ENCODE data around the gene IMP4.

Gene IMP4

GRCh38 chr2:130378206-130378897 lies 35.7 kb downstream of the IMP4 start:
- DNase-seq, result no peak

- no peak for DNase-seq
These were observed 36.2 kb downstream of the IMP4 start for GRCh38 chr2:130378898-130379214.

GRCh38 chr2:130380096-130380934 lies 37.6 kb downstream of the IMP4 start:
- no peak for DNase-seq

GRCh38 chr2:130381145-130381544 lies 38.4 kb downstream of the IMP4 start:
- no peak for DNase-seq

GRCh38 chr2:130381619-130382018 lies 38.9 kb downstream of the IMP4 start:
- DNase-seq, result no peak

GRCh38 chr2:130382313-130382917 lies 39.7 kb downstream of the IMP4 start:
- no peak for DNase-seq

GRCh38 chr2:130385709-130386108 lies 43.0 kb downstream of the IMP4 start:
- no peak for DNase-seq

- no peak for DNase-seq
These were observed 44.3 kb downstream of the IMP4 start for GRCh38 chr2:130387071-130387400.

- no peak for DNase-seq
These were observed 45.1 kb downstream of the IMP4 start for GRCh38 chr2:130387804-130388203.

GRCh38 chr2:130388221-130388907 lies 45.7 kb downstream of the IMP4 start:
- no peak for DNase-seq

- DNase-seq, result no peak
These were observed 46.7 kb downstream of the IMP4 start for GRCh38 chr2:130389358-130389757.

- no peak for DNase-seq
These were observed 47.1 kb downstream of the IMP4 start for GRCh38 chr2:130389783-130390182.

GRCh38 chr2:130390460-130391057 lies 47.9 kb downstream of the IMP4 start:
- DNase-seq, result no peak

- DNase-seq, result peak; percentile 76
These were observed 48.6 kb downstream of the IMP4 start for GRCh38 chr2:130391058-130391871.

- no peak for DNase-seq
These were observed 49.4 kb downstream of the IMP4 start for GRCh38 chr2:130391872-130392670.

GRCh38 chr2:130393318-130393910 lies 50.7 kb downstream of the IMP4 start:
- DNase-seq, result no peak

All from stimulated activated CD4-positive, alpha-beta T cell treated with anti-CD3 and anti-CD28 coated beads, Interleukin-4, amount 100 ng/mL, for 1 hour (primary cell).